Measurements from ENCODE around the gene SKAP2. TPM values are rescaled to one million over a fixed set of nuclear protein-coding genes. Genes with fewer than 3 reads are reported as not detected.

The SKAP2 gene
- polyA plus RNA-seq, 1 donor (not counting 4 experiments of a cell fraction or from before 2014, with no cell fraction given), result 15.0 TPM

DNA sequence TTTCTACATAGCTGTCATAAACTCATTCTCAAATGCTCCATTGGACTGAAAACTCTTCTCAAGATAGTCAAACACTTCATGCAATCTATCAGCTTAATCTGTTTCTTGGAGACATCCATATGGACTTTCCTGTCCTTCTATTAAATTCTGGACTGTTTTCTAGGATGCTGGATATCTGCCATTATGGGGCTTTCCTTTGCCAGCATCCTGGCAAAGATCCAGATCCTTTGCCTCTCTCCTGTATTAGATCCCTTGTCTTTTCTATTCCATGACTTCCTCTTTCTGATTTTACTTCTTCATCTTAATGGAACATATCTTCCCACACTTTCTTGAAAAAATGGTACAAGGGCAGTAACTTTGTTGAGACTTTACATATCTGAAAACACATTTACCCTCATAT, 35.9 kb upstream of the SKAP2 start:
- H3K9ac ChIP-seq (ENCODE audit: control insufficient read depth, extremely low read depth, insufficient read depth, low read length), result no peak overlapping the region
- no peak overlapping the region for H3K4me3 ChIP-seq (ENCODE audit: control insufficient read depth in 2 of 3, extremely low read depth in 1 of 3, insufficient read depth in 2 of 3, low read depth in 1 of 3, low read length in 3 of 3)
- no peaks in the 10 kb centered on the region for H3K9me1 ChIP-seq (ENCODE audit: control insufficient read depth, extremely low read depth, insufficient read depth, low read length)
- no peaks in the 10 kb centered on the region for H3K36me3 ChIP-seq (ENCODE audit: control insufficient read depth in 2 of 2, extremely low read depth in 1 of 2, insufficient read depth in 2 of 2, low read length in 2 of 2)
- H3K4me1 ChIP-seq (ENCODE audit: control insufficient read depth, extremely low read depth, insufficient read depth, low read length), result no peaks in the 10 kb centered on the region
- H3K27ac ChIP-seq (ENCODE audit: control insufficient read depth, insufficient read depth, low read length), result no peak overlapping the region
- H4K20me1 ChIP-seq (ENCODE audit: control insufficient read depth, extremely low read depth, insufficient read depth, low read length), result no peaks in the 10 kb centered on the region
- no peaks in the 10 kb centered on the region for H3K9me3 ChIP-seq (ENCODE audit: control insufficient read depth, low read depth, low read length)
- no peaks in the 10 kb centered on the region for H3K79me2 ChIP-seq (ENCODE audit: control insufficient read depth, insufficient read depth, low read length)
- no peaks in the 10 kb centered on the region for H3K27me3 ChIP-seq (ENCODE audit: control insufficient read depth, extremely low read depth, insufficient read depth, low read length)
- no peak overlapping the region for H3K4me2 ChIP-seq (ENCODE audit: control insufficient read depth, extremely low read depth, insufficient read depth, low read depth, low read length)
- FAIRE-seq (no peak), DNase-seq (ENCODE audit: low read depth, low spot score) (no peak)
- TF ChIP-seq EZH2 (IDR thresholded peaks at IDR 0.05; ENCODE audit: low read length), result no peak
- dilution Hi-C loops (cut with MboI; ENCODE audit: extremely low pct_ligation_motif_present, low sequenced_read_pairs), result no loop called here
- H2AFZ ChIP-seq (ENCODE audit: control insufficient read depth, low read length), result no peak overlapping the region

DNA sequence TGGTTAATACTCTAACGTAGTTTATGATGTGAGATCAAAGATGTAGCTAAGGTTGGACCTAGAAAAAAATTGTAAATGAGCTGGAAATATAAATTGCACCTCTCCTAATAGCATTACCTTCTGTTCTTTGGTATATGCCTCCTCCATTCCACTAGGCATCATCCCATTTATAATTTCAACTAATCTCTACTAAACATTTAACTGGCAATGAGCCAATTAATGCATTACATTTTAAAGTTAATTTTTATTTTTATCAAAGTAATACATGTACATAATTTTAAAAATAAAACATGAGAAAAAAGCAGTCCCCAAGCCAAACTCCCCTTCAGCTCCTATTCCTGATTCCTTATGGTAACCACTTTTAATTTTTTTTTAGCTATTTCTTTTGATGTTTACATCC, 35.1 kb upstream of the SKAP2 start:
- no peaks in the 10 kb centered on the region for H3K79me2 ChIP-seq (ENCODE audit: control insufficient read depth, insufficient read depth, low read length)
- TF ChIP-seq, protein P1, sequence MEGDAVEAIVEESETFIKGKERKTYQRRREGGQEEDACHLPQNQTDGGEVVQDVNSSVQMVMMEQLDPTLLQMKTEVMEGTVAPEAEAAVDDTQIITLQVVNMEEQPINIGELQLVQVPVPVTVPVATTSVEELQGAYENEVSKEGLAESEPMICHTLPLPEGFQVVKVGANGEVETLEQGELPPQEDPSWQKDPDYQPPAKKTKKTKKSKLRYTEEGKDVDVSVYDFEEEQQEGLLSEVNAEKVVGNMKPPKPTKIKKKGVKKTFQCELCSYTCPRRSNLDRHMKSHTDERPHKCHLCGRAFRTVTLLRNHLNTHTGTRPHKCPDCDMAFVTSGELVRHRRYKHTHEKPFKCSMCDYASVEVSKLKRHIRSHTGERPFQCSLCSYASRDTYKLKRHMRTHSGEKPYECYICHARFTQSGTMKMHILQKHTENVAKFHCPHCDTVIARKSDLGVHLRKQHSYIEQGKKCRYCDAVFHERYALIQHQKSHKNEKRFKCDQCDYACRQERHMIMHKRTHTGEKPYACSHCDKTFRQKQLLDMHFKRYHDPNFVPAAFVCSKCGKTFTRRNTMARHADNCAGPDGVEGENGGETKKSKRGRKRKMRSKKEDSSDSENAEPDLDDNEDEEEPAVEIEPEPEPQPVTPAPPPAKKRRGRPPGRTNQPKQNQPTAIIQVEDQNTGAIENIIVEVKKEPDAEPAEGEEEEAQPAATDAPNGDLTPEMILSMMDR (optimal IDR thresholded peaks at IDR 0.05 in 1 of 3, IDR thresholded peaks at IDR 0.05 in 1 of 3, conservative IDR thresholded peaks at IDR 0.05 in 1 of 3; ENCODE audit: extremely low read depth in 1 of 3, insufficient read depth in 2 of 3, low read length in 3 of 3), result no peak
- TF ChIP-seq EZH2 (IDR thresholded peaks at IDR 0.05; ENCODE audit: low read length), result no peak
- H4K20me1 ChIP-seq (ENCODE audit: control insufficient read depth, extremely low read depth, insufficient read depth, low read length), result no peaks in the 10 kb centered on the region
- H2AFZ ChIP-seq (ENCODE audit: control insufficient read depth, low read length), result no peak overlapping the region
- H3K9ac ChIP-seq (ENCODE audit: control insufficient read depth, extremely low read depth, insufficient read depth, low read length), result no peak overlapping the region
- H3K4me1 ChIP-seq (ENCODE audit: control insufficient read depth, extremely low read depth, insufficient read depth, low read length), result no peaks in the 10 kb centered on the region
- DNase-seq (ENCODE audit: low read depth, low spot score) (no peak), FAIRE-seq (no peak)
- no peaks in the 10 kb centered on the region for H3K36me3 ChIP-seq (ENCODE audit: control insufficient read depth in 2 of 2, extremely low read depth in 1 of 2, insufficient read depth in 2 of 2, low read length in 2 of 2)
- no peak overlapping the region for H3K27ac ChIP-seq (ENCODE audit: control insufficient read depth, insufficient read depth, low read length)
- H3K9me3 ChIP-seq (ENCODE audit: control insufficient read depth, low read depth, low read length), result no peaks in the 10 kb centered on the region
- no peak overlapping the region for H3K4me3 ChIP-seq (ENCODE audit: control insufficient read depth in 2 of 3, extremely low read depth in 1 of 3, insufficient read depth in 2 of 3, low read depth in 1 of 3, low read length in 3 of 3)
- no peaks in the 10 kb centered on the region for H3K27me3 ChIP-seq (ENCODE audit: control insufficient read depth, extremely low read depth, insufficient read depth, low read length)
- dilution Hi-C loops (cut with MboI; ENCODE audit: extremely low pct_ligation_motif_present, low sequenced_read_pairs), result no loop called here
- H3K9me1 ChIP-seq (ENCODE audit: control insufficient read depth, extremely low read depth, insufficient read depth, low read length), result no peaks in the 10 kb centered on the region
- H3K4me2 ChIP-seq (ENCODE audit: control insufficient read depth, extremely low read depth, insufficient read depth, low read depth, low read length), result no peak overlapping the region

DNA sequence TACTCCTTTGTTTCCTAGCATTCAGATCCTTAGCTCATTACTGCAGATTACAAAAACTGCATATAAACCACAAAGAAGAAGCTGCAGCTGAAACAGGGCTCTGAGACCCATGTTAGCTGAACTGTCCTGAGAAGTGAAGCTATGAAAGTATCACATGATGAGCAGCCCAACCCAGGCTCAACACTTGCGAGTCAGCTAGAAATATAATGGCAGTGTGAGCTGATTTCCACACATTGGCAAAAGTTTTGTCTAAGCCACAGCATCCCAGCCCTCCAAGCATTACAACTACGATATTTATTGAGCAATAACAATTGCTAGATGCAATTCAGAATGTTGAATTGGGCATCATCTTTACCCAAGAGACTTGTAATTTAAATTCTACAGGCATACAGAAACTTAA, 34.5 kb upstream of the SKAP2 start:
- TF ChIP-seq, protein P1 (optimal IDR thresholded peaks at IDR 0.05 in 1 of 3, IDR thresholded peaks at IDR 0.05 in 1 of 3, conservative IDR thresholded peaks at IDR 0.05 in 1 of 3; ENCODE audit: extremely low read depth in 1 of 3, insufficient read depth in 2 of 3, low read length in 3 of 3), result no peak
- no peak for TF ChIP-seq EZH2 (IDR thresholded peaks at IDR 0.05; ENCODE audit: low read length)
- H4K20me1 ChIP-seq (ENCODE audit: control insufficient read depth, extremely low read depth, insufficient read depth, low read length), result no peaks in the 10 kb centered on the region
- H3K4me3 ChIP-seq (ENCODE audit: control insufficient read depth in 2 of 3, extremely low read depth in 1 of 3, insufficient read depth in 2 of 3, low read depth in 1 of 3, low read length in 3 of 3), result no peak overlapping the region

More for the DNA sequence above, 34.5 kb upstream of the SKAP2 start:
- no peaks in the 10 kb centered on the region for H3K4me1 ChIP-seq (ENCODE audit: control insufficient read depth, extremely low read depth, insufficient read depth, low read length)
- H3K4me2 ChIP-seq (ENCODE audit: control insufficient read depth, extremely low read depth, insufficient read depth, low read depth, low read length), result no peak overlapping the region
- FAIRE-seq, result peak; percentile 23
- dilution Hi-C loops (cut with MboI; ENCODE audit: extremely low pct_ligation_motif_present, low sequenced_read_pairs), result no loop called here
- no peaks in the 10 kb centered on the region for H3K79me2 ChIP-seq (ENCODE audit: control insufficient read depth, insufficient read depth, low read length)
- H2AFZ ChIP-seq (ENCODE audit: control insufficient read depth, low read length), result no peak overlapping the region
- H3K27me3 ChIP-seq (ENCODE audit: control insufficient read depth, extremely low read depth, insufficient read depth, low read length), result no peaks in the 10 kb centered on the region
- H3K9me3 ChIP-seq (ENCODE audit: control insufficient read depth, low read depth, low read length), result no peaks in the 10 kb centered on the region
- H3K9me1 ChIP-seq (ENCODE audit: control insufficient read depth, extremely low read depth, insufficient read depth, low read length), result no peaks in the 10 kb centered on the region
- DNase-seq (ENCODE audit: low read depth, low spot score), result no peak
- H3K27ac ChIP-seq (ENCODE audit: control insufficient read depth, insufficient read depth, low read length), result no peak overlapping the region
- no peak overlapping the region for H3K9ac ChIP-seq (ENCODE audit: control insufficient read depth, extremely low read depth, insufficient read depth, low read length)
- no peaks in the 10 kb centered on the region for H3K36me3 ChIP-seq (ENCODE audit: control insufficient read depth in 2 of 2, extremely low read depth in 1 of 2, insufficient read depth in 2 of 2, low read length in 2 of 2)

All from keratinocyte (primary cell).